CD4-positive, CD25-positive, alpha-beta regulatory T cell (primary cell): ENCODE results near the gene JADE2. TPM values are rescaled to one million over a fixed set of nuclear protein-coding genes. Genes with fewer than 3 reads are reported as not detected.

Experiments used
- ATAC-seq, 2 donors: fragments of 150-1000 bp; cut with Tn5 transposase; one replicate each; pipeline ENCODE4 v1.10.0; 2021; ENCODE audit warnings: low read depth in 2 of 2, moderate number of reproducible peaks in 2 of 2, moderate library complexity in 1 of 2
- DNase-seq, 3 donors: peaks; one replicate each; pipeline versions ENCODE4 v3.0.0 to v3.0.0-alpha.2; 2012 to 2022; ENCODE audit warnings: mixed read lengths in 1 of 3
- H3K27ac ChIP-seq: one replicate; pipeline ENCODE4 v1.7.0; 2013; ENCODE audit warnings: mild to moderate bottlenecking, low read length; ENCODE audit not compliant: insufficient read depth, poor library complexity, severe bottlenecking
- H3K27me3 ChIP-seq: one replicate; pipeline ENCODE4 v1.7.0; 2013; ENCODE audit warnings: low read length; ENCODE audit not compliant: control insufficient read depth, insufficient read depth
- H3K36me3 ChIP-seq: one replicate; pipeline ENCODE4 v1.7.0; 2013; ENCODE audit warnings: mild to moderate bottlenecking, low read length, moderate library complexity; ENCODE audit not compliant: control insufficient read depth, insufficient read depth
- H3K4me1 ChIP-seq: 2 replicates; pipeline ENCODE4 v1.7.0; 2013; ENCODE audit warnings: mild to moderate bottlenecking, low read length; ENCODE audit not compliant: insufficient read depth, control insufficient read depth, poor library complexity, severe bottlenecking
- H3K4me3 ChIP-seq: one replicate; pipeline ENCODE4 v1.7.0; 2013; ENCODE audit warnings: low read depth, mild to moderate bottlenecking, low read length, moderate library complexity
- H3K9me3 ChIP-seq, 2 experiments: 1 replicate in 1 of 2; 2 replicates in 1 of 2; pipeline ENCODE4 v1.7.0; 2013; ENCODE audit warnings: low read length in 2 of 2, mild to moderate bottlenecking in 1 of 2, moderate library complexity in 1 of 2; ENCODE audit not compliant: control insufficient read depth in 2 of 2
- H3K27ac Mint-ChIP-seq, 3 donors: one replicate each; pipeline ENCODE4 v1.8.0; 2020 to 2022; ENCODE audit warnings: mild to moderate bottlenecking in 3 of 3, mixed read lengths in 3 of 3, moderate library complexity in 2 of 3
- H3K27me3 Mint-ChIP-seq: one replicate; pipeline ENCODE4 v1.8.0; 2022; ENCODE audit warnings: mild to moderate bottlenecking, mixed read lengths
- H3K36me3 Mint-ChIP-seq: one replicate; pipeline ENCODE4 v1.8.0; 2020; ENCODE audit warnings: mixed read lengths
- H3K4me1 Mint-ChIP-seq, 4 donors: one replicate each; pipeline ENCODE4 v1.8.0; 2020 to 2022; ENCODE audit warnings: mixed read lengths in 4 of 4, mild to moderate bottlenecking in 1 of 4
- H3K4me3 Mint-ChIP-seq, 4 donors: one replicate each; pipeline ENCODE4 v1.8.0; 2020 to 2022; ENCODE audit warnings: mild to moderate bottlenecking in 4 of 4, mixed read lengths in 4 of 4, moderate library complexity in 3 of 4
- H3K9me3 Mint-ChIP-seq, 7 donors: one replicate each; pipeline ENCODE4 v1.8.0; 2020 to 2022; ENCODE audit warnings: mixed read lengths in 7 of 7, mild to moderate bottlenecking in 3 of 7, moderate library complexity in 2 of 7
- polyA plus RNA-seq, 4 donors: library from polyadenylated mRNA; unstranded; fragments of 300-500 nt; fragmentation: Illumina TruSeq; gene quantifications; one replicate each; pipeline ENCODE4 v1.2.3, GENCODE V29; 2021
- total RNA-seq: library from RNA; stranded (reverse); gene quantifications from one replicate; pipeline ENCODE4 v1.2.3, GENCODE V29; 2022

The JADE2 gene
- total and polyA plus RNA-seq, 5 donors from 2014 or later, result 19.2 to 162 (median 25.9) TPM

DNA sequence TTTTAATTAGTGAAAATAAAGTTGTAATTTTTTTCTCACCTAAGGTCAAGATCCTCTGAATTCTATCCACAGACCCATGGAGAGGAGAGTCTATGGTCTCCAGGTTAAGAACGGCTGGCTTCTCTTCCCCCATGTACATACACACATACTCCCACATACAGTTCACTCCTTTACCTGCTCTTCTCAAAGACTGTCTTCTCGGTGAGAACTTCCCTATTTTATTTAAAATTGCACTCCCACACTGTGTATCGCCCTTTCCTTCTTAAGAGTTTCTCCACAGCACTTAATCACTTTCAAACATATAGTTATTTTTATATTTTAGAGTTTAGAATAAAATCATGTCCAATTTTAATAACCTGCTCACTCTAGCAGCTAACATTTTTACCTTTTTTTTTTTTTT lies 3.6 kb upstream of the JADE2 start:
- Mint-ChIP-seq H3K4me1 (peaks cover 10 to 17% (median 12%) of the 10 kb centered on the region in 4 donors), H3K4me3 (peak overlapping the region in 2 of 4 donors; percentile 44 to 48), H3K27me3 (peaks cover 11% of the 10 kb centered on the region), H3K9me3 (peaks cover 0 to 2% (median 0%) of the 10 kb centered on the region in 7 donors), H3K36me3 (no peaks in the 10 kb centered on the region), H3K27ac (peak overlapping the region in 1 of 3 donors; percentile 82)
- DNase-seq, result no peak
- Histone ChIP-seq H3K4me1 (peaks cover 10% of the 10 kb centered on the region), H3K4me3 (no peak overlapping the region), H3K9me3 (no peaks in the 10 kb centered on the region), H3K36me3 (no peaks in the 10 kb centered on the region), H3K27ac (no peak overlapping the region), H3K27me3 (no peaks in the 10 kb centered on the region)
- ATAC-seq, result no peak

DNA sequence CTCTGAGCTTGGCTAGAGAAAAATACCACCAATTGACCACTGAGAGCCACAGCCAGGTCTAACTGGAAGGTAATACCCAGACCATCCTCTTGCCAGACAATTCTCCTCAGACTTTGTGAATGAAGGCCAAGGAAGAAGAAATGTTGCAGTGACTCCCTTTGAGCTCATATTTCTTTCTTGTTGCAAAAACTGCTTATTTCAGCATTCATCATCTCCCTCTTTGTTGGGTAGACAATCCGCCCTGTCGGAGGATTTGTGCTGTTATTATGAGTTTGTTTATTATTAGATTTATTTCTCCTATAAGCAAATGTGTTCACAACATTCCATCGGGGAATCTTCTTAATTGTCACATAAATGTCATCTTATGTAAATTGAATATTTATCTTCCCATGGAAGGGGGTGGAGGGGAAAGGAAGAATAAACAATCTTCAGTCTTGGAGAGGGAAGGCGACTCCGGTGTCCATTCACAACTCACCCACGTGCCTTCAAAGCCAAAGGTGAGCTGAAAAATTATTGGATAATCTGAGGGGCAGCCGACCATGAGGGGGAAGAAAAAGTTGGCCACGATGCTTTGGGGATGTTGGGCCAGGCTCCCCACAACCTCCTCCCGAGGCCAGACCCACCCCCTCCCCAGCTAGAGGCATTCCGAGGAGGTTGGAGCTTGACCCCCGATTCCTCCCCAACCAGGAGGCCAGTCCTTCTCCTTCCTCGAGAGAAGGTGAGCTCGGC lies 1.8 kb upstream of the JADE2 start:
- Mint-ChIP-seq H3K9me3 (peaks cover 0 to 2% (median 0%) of the 10 kb centered on the region in 7 donors), H3K4me3 (peak overlapping the region; percentile 94 to 100 (median 99)), H3K36me3 (no peaks in the 10 kb centered on the region), H3K27ac (peak overlapping the region; percentile 97 to 100 (median 100)), H3K27me3 (peaks cover 16% of the 10 kb centered on the region), H3K4me1 (peaks cover 14 to 25% (median 19%) of the 10 kb centered on the region in 4 donors)
- no peak for ATAC-seq
- Histone ChIP-seq H3K4me1 (peaks cover 22% of the 10 kb centered on the region), H3K4me3 (peak overlapping the region; percentile 41), H3K9me3 (no peaks in the 10 kb centered on the region), H3K27ac (peak overlapping the region; percentile 99), H3K36me3 (peaks cover 3% of the 10 kb centered on the region), H3K27me3 (no peaks in the 10 kb centered on the region)
- peak in 1 of 3 donors; percentile 9 for DNase-seq

DNA sequence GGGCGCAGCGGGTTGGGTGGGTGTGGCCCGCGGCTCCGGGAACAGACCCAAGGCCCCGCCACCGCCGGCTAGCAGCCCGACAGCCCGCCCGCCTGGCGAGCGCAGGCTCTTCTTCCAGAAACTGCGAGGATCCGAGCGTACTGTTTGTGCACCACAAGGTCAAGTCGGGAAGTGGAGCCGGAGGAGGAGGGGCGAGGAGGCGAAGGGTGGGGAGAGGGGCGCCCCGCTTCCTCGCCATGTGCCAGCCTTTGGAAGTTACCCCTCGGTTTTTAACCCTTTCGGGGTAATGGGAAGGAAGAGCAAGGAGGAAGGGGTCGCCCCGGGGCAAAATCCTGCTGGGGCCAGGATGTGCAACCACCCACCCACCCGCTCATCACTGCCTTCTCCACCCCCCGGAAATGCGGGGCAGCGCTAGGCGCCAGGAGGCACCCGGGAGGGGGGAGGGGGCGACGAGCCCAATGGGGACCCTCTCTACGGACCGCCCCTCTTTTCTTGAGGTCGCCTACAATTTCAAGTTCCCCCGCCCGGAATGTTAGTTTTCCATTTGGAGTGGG lies 1.1 kb upstream of the JADE2 start:
- peak; percentile 57 to 75 (median 68) for DNase-seq
- peaks cover 3% of the 10 kb centered on the region for H3K36me3 ChIP-seq
- Mint-ChIP-seq H3K36me3 (no peaks in the 10 kb centered on the region), H3K4me3 (peak overlapping the region; percentile 94 to 100 (median 99)), H3K27ac (peak overlapping the region; percentile 100), H3K27me3 (peaks cover 16% of the 10 kb centered on the region), H3K9me3 (peaks cover 0 to 2% (median 0%) of the 10 kb centered on the region in 7 donors), H3K4me1 (peaks cover 17 to 31% (median 25%) of the 10 kb centered on the region in 4 donors)
- ATAC-seq, result peak; percentile 17 to 27
- H3K27ac ChIP-seq, result peak overlapping the region; percentile 99
- H3K4me3 ChIP-seq, result peak overlapping the region; percentile 72
- peaks cover 28% of the 10 kb centered on the region for H3K4me1 ChIP-seq
- no peaks in the 10 kb centered on the region for H3K27me3 ChIP-seq
- no peaks in the 10 kb centered on the region for H3K9me3 ChIP-seq

DNA sequence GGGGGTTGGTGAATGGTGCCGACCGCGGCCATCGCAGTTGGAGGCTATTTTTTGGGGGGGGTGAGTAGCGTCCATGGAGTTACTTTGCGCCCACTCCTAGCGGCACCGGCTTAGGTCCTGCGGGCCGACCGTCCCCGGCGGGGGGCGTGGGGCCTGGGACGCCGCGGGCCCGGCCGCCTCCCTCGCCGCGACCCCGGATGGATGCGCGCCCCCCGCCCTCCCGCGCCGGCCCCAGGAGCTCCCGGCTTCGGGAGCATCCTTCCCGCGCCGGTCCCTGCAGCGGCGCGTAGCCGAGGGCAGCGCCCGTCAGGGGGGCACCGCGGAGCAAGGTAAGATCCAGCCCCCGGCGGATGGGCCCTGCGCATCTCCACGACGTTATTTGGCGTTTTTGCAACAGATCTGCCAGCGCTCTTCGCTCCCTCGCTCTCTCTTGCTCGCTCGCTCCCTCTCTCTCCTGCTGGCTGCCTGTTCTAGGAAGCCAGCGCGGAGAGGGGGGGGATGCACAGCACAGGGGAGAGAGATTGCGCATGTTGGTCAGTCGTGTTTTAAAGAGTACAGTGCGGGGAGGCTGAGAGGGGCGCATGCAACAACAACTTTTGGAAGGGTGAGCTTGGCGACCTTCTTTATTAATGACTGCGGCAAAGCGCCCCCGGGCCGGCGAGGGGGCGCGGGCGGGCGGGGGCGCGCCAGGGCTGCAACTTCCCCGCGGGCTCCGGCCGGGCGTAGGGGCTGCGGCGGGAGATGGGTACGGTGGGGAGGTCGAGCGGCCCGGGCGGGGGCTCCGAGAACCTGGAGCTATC lies 413 bp downstream of the JADE2 start:
- peak overlapping the region; percentile 99 to 100 (median 99) for H3K27ac Mint-ChIP-seq
- Histone ChIP-seq H3K4me1 (peaks cover 43% of the 10 kb centered on the region), H3K27me3 (no peaks in the 10 kb centered on the region), H3K36me3 (peaks cover 5% of the 10 kb centered on the region), H3K27ac (peak overlapping the region; percentile 99), H3K9me3 (no peaks in the 10 kb centered on the region), H3K4me3 (peak overlapping the region; percentile 76)
- H3K9me3 Mint-ChIP-seq, result peaks cover 0 to 2% (median 0%) of the 10 kb centered on the region in 7 donors
- H3K4me3 Mint-ChIP-seq, result peak overlapping the region; percentile 94 to 100 (median 98)
- ATAC-seq (peak; percentile 6 to 8), DNase-seq (peak; percentile 52 to 80 (median 64))
- peaks cover 17 to 47% (median 39%) of the 10 kb centered on the region in 4 donors for H3K4me1 Mint-ChIP-seq
- no peaks in the 10 kb centered on the region for H3K36me3 Mint-ChIP-seq
- peaks cover 16% of the 10 kb centered on the region for H3K27me3 Mint-ChIP-seq

DNA sequence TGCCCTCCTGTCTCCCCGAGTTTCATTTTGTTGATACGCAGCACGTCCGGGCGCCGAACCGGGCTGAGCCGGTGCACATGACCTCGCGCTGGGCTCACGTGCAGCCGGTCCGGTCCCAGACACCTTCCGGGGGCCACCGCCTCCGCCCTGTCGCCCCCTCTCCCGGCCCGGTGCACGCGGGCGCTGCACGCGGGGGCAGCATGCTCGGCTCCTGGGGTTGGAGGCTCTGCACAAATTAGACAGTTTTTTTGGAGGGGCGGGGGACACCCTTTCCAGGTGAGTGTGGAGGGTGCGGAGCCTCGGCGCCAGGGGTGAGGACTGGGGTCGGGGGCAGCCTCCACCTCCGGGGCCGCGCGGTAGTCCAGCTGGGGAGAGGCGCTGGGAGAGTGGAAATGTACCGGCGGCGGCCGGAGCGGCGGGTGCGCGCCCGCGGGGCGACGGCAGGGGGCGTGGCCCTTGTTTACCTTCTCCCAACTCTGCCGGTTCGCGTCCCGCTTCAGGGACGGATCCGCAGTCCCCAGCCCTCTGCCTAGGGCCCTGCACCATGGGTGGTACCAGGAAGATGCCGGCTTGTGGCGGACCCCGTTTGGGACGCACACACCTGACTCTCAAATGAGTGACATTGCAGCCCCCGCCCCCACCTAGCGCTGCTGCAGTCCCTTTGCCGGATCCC lies 1.1 kb downstream of the JADE2 start:
- H3K9me3 Mint-ChIP-seq, result peaks cover 0 to 2% (median 0%) of the 10 kb centered on the region in 7 donors
- H3K36me3 Mint-ChIP-seq, result peaks cover 3% of the 10 kb centered on the region
- peaks cover 50% of the 10 kb centered on the region for H3K4me1 ChIP-seq

DNA sequence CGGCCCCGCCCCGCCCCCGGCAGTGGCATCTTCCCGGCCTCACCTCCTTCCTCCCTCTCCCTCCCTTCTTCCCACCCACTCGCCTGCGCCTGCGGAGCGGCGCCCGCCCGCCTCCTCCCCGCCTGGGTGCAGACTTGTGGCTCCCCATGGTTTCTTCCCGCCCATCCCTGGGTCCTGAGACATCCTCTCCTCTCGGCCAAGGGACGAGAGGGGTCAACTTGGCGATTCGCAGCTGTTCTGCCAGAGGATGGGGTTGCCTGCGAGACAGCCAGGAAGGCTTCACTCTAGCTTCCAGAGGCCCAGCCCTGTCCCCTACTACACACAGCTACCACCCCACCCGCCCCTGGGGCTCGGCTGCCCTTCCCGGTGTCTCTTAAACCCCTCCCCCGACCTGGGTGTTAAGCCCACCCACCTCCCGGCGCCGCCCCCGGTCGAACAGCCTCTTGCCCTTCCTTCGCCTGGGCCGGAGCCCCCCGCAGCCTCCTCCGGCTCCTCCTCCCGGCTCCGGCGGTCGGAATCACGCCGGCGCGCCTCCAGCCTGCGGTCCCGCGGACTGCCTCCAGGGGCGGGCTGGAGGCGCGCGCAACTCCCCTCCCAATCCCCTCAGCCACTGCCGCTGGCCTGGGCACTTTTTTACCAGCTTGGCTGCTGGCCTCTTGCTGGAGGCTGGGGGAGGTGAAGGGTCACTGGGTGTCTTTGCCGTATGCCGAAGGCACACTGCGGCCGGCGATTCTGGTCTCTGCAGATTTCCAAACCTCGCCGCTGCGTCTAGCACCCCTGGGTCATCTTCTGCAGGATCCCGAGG lies 1.9 kb downstream of the JADE2 start:
- DNase-seq (peak; percentile 63 to 72 (median 65)), ATAC-seq (peak; percentile 28 to 29)
- Histone ChIP-seq H3K27ac (peak overlapping the region; percentile 99), H3K4me1 (peaks cover 58% of the 10 kb centered on the region), H3K27me3 (no peaks in the 10 kb centered on the region), H3K4me3 (peak overlapping the region; percentile 76), H3K9me3 (no peaks in the 10 kb centered on the region), H3K36me3 (peaks cover 7% of the 10 kb centered on the region)
- Mint-ChIP-seq H3K36me3 (peaks cover 3% of the 10 kb centered on the region), H3K27me3 (peaks cover 16% of the 10 kb centered on the region), H3K4me1 (peaks cover 17 to 61% (median 50%) of the 10 kb centered on the region in 4 donors), H3K9me3 (peaks cover 0 to 2% (median 0%) of the 10 kb centered on the region in 7 donors), H3K4me3 (peak overlapping the region; percentile 94 to 100 (median 98)), H3K27ac (peak overlapping the region in 2 of 3 donors; percentile 81 to 95)

More for the DNA sequence above, 1.1 kb downstream of the JADE2 start:
- DNase-seq (peak; percentile 39 to 76 (median 59)), ATAC-seq (peak; percentile 6 to 11)
- H3K4me3 Mint-ChIP-seq, result peak overlapping the region; percentile 94 to 100 (median 98)
- peak overlapping the region; percentile 79 to 100 (median 95) for H3K27ac Mint-ChIP-seq
- Histone ChIP-seq H3K27me3 (no peaks in the 10 kb centered on the region), H3K27ac (peak overlapping the region; percentile 99), H3K9me3 (no peaks in the 10 kb centered on the region), H3K4me3 (peak overlapping the region; percentile 37), H3K36me3 (peaks cover 7% of the 10 kb centered on the region)
- H3K4me1 Mint-ChIP-seq, result peaks cover 17 to 54% (median 44%) of the 10 kb centered on the region in 4 donors
- H3K27me3 Mint-ChIP-seq, result peaks cover 16% of the 10 kb centered on the region
